ENCODE measurements around the gene ARHGAP19.

DNA sequence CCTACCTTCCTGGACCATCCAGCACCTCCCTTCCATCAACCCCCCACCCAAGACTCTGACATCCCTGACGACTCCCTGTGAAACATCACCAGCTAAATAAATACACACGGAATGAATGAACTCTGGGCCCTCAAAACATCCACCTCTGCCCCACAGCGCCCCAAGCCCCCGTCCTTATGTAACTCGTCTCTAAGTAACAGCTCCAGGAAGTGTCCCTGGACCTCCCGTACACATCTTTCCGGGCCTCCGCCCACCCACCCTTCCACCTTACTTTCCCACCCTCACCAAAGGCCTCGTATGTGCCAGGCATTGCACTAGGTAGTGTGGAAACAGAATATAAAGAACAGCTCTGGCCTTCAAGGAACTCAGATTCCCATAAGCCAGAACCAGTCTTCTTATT is 79.0 kb downstream of the ARHGAP19 start:
- TF ChIP-seq, protein P1, sequence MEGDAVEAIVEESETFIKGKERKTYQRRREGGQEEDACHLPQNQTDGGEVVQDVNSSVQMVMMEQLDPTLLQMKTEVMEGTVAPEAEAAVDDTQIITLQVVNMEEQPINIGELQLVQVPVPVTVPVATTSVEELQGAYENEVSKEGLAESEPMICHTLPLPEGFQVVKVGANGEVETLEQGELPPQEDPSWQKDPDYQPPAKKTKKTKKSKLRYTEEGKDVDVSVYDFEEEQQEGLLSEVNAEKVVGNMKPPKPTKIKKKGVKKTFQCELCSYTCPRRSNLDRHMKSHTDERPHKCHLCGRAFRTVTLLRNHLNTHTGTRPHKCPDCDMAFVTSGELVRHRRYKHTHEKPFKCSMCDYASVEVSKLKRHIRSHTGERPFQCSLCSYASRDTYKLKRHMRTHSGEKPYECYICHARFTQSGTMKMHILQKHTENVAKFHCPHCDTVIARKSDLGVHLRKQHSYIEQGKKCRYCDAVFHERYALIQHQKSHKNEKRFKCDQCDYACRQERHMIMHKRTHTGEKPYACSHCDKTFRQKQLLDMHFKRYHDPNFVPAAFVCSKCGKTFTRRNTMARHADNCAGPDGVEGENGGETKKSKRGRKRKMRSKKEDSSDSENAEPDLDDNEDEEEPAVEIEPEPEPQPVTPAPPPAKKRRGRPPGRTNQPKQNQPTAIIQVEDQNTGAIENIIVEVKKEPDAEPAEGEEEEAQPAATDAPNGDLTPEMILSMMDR (IDR thresholded peaks at IDR 0.05; ENCODE audit: insufficient read depth, low read length): no peak
- TF ChIP-seq GABPA (IDR thresholded peaks at IDR 0.05; ENCODE audit: low read depth) (no peak), POLR2AphosphoS5 (IDR thresholded peaks at IDR 0.05; ENCODE audit: low read depth) (no peak)
- TF ChIP-seq, protein P2, sequence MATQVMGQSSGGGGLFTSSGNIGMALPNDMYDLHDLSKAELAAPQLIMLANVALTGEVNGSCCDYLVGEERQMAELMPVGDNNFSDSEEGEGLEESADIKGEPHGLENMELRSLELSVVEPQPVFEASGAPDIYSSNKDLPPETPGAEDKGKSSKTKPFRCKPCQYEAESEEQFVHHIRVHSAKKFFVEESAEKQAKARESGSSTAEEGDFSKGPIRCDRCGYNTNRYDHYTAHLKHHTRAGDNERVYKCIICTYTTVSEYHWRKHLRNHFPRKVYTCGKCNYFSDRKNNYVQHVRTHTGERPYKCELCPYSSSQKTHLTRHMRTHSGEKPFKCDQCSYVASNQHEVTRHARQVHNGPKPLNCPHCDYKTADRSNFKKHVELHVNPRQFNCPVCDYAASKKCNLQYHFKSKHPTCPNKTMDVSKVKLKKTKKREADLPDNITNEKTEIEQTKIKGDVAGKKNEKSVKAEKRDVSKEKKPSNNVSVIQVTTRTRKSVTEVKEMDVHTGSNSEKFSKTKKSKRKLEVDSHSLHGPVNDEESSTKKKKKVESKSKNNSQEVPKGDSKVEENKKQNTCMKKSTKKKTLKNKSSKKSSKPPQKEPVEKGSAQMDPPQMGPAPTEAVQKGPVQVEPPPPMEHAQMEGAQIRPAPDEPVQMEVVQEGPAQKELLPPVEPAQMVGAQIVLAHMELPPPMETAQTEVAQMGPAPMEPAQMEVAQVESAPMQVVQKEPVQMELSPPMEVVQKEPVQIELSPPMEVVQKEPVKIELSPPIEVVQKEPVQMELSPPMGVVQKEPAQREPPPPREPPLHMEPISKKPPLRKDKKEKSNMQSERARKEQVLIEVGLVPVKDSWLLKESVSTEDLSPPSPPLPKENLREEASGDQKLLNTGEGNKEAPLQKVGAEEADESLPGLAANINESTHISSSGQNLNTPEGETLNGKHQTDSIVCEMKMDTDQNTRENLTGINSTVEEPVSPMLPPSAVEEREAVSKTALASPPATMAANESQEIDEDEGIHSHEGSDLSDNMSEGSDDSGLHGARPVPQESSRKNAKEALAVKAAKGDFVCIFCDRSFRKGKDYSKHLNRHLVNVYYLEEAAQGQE (IDR thresholded peaks at IDR 0.05; ENCODE audit: insufficient replicate concordance, low read depth): no peak
